Testis (tissue), 2 donors: Measurements from ENCODE around the gene KCNH5.

Source experiments
- POLR2A ChIP-seq: fragments of 450-650 bp; IDR thresholded peaks from one replicate; pipeline ENCODE4 v1.6.1; 2017; ENCODE audit warnings: antibody characterized with exemption, mild to moderate bottlenecking, moderate library complexity
- TF ChIP-seq, protein P1 (sequence below), 3 experiments: fragments of 450-650 bp in 2 of 3; fragments of 200-600 bp in 1 of 3; sonication (generic) in 1 of 3; IDR thresholded peaks; one replicate each; pipeline ENCODE4 v1.5.1; 2016 to 2019; ENCODE audit warnings: antibody characterized with exemption in 3 of 3, mild to moderate bottlenecking in 2 of 3, moderate library complexity in 1 of 3

DNA sequence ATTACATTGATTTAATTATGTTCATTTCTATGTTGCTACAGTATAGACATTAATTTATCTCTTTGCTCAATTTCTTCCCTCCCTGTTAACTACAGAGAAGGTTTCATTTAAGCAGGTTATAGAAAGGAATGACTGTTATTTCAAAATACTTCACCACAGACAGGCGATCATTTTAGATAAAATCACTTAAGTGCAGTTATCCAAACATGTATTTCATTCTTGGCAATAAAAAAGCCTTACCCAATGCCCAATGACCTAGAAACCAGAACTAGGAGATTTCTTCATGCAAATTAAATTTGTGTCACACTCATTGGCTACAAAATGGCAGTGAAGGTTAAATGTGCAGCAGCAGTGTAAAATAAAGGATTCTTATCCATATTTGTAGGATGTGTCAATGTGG lies 266.4 kb downstream of the KCNH5 start:
- TF ChIP-seq POLR2A = no peak
- TF ChIP-seq, protein P1, sequence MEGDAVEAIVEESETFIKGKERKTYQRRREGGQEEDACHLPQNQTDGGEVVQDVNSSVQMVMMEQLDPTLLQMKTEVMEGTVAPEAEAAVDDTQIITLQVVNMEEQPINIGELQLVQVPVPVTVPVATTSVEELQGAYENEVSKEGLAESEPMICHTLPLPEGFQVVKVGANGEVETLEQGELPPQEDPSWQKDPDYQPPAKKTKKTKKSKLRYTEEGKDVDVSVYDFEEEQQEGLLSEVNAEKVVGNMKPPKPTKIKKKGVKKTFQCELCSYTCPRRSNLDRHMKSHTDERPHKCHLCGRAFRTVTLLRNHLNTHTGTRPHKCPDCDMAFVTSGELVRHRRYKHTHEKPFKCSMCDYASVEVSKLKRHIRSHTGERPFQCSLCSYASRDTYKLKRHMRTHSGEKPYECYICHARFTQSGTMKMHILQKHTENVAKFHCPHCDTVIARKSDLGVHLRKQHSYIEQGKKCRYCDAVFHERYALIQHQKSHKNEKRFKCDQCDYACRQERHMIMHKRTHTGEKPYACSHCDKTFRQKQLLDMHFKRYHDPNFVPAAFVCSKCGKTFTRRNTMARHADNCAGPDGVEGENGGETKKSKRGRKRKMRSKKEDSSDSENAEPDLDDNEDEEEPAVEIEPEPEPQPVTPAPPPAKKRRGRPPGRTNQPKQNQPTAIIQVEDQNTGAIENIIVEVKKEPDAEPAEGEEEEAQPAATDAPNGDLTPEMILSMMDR (IDR thresholded peaks at IDR 0.05) = no peak
